Rectal smooth muscle tissue (tissue), 1 donor: ENCODE data around the gene GNAS-AS1.

Source experiments
- H3K27ac ChIP-seq: one replicate; pipeline ENCODE4 v1.7.0; 2013; ENCODE audit warnings: low read depth, low read length, inconsistent platforms
- H3K27me3 ChIP-seq: one replicate; pipeline ENCODE4 v1.7.0; 2013; ENCODE audit warnings: low read length; ENCODE audit not compliant: control insufficient read depth, insufficient read depth
- H3K36me3 ChIP-seq: one replicate; pipeline ENCODE4 v1.7.0; 2013; ENCODE audit warnings: low read length; ENCODE audit not compliant: control insufficient read depth, insufficient read depth
- H3K4me1 ChIP-seq: one replicate; pipeline ENCODE4 v1.7.0; 2013; ENCODE audit warnings: low read length; ENCODE audit not compliant: control insufficient read depth, insufficient read depth
- H3K4me3 ChIP-seq: one replicate; pipeline ENCODE4 v1.7.0; 2013; ENCODE audit warnings: low read length
- H3K9ac ChIP-seq: one replicate; pipeline ENCODE4 v1.7.0; 2013; ENCODE audit warnings: low read length

Gene GNAS-AS1

GRCh38 chr20:58851969-58852458 lies 1.3 kb upstream of the GNAS-AS1 start:
- Histone ChIP-seq H3K4me1 (no peaks in the 10 kb centered on the region), H3K9ac (no peak overlapping the region), H3K27me3 (peaks cover 15% of the 10 kb centered on the region), H3K36me3 (no peaks in the 10 kb centered on the region), H3K4me3 (peak overlapping the region; percentile 59), H3K27ac (no peak overlapping the region)

GRCh38 chr20:58851221-58851968 lies 693 bp upstream of the GNAS-AS1 start:
- peak overlapping the region; percentile 59 for H3K4me3 ChIP-seq
- H3K36me3 ChIP-seq = no peaks in the 10 kb centered on the region
- peaks cover 15% of the 10 kb centered on the region for H3K27me3 ChIP-seq
- no peak overlapping the region for H3K27ac ChIP-seq
- H3K9ac ChIP-seq = no peak overlapping the region
- no peaks in the 10 kb centered on the region for H3K4me1 ChIP-seq

GRCh38 chr20:58847463-58847862 lies 3.2 kb downstream of the GNAS-AS1 start:
- H3K27me3 ChIP-seq = peaks cover 5% of the 10 kb centered on the region

GRCh38 chr20:58845706-58846105 lies 5.0 kb downstream of the GNAS-AS1 start:
- Histone ChIP-seq H3K4me3 (no peak overlapping the region), H3K27ac (no peak overlapping the region), H3K9ac (no peak overlapping the region), H3K27me3 (no peaks in the 10 kb centered on the region), H3K36me3 (no peaks in the 10 kb centered on the region), H3K4me1 (no peaks in the 10 kb centered on the region)

More at GRCh38 chr20:58847463-58847862, 3.2 kb downstream of the GNAS-AS1 start:
- no peaks in the 10 kb centered on the region for H3K36me3 ChIP-seq
- no peak overlapping the region for H3K4me3 ChIP-seq
- H3K27ac ChIP-seq = no peak overlapping the region
- no peaks in the 10 kb centered on the region for H3K4me1 ChIP-seq
- H3K9ac ChIP-seq = no peak overlapping the region

GRCh38 chr20:58843128-58843556 lies 7.6 kb downstream of the GNAS-AS1 start:
- peaks cover 4% of the 10 kb centered on the region for H3K27me3 ChIP-seq
- no peak overlapping the region for H3K4me3 ChIP-seq
- H3K36me3 ChIP-seq = no peaks in the 10 kb centered on the region
- no peak overlapping the region for H3K9ac ChIP-seq
- H3K4me1 ChIP-seq = no peaks in the 10 kb centered on the region
- H3K27ac ChIP-seq = no peak overlapping the region

GRCh38 chr20:58842276-58842675 lies 8.4 kb downstream of the GNAS-AS1 start:
- Histone ChIP-seq H3K9ac (no peak overlapping the region), H3K4me1 (no peaks in the 10 kb centered on the region), H3K4me3 (no peak overlapping the region), H3K27me3 (peaks cover 4% of the 10 kb centered on the region), H3K27ac (no peak overlapping the region), H3K36me3 (no peaks in the 10 kb centered on the region)

- H3K9ac ChIP-seq = no peak overlapping the region
- H3K27ac ChIP-seq = no peak overlapping the region
- no peaks in the 10 kb centered on the region for H3K4me1 ChIP-seq
- H3K27me3 ChIP-seq = peaks cover 4% of the 10 kb centered on the region
- no peak overlapping the region for H3K4me3 ChIP-seq
- H3K36me3 ChIP-seq = no peaks in the 10 kb centered on the region
Observed at GRCh38 chr20:58841539-58842264, 9.0 kb downstream of the GNAS-AS1 start.

- Histone ChIP-seq H3K4me1 (no peaks in the 10 kb centered on the region), H3K27me3 (peaks cover 4% of the 10 kb centered on the region), H3K27ac (no peak overlapping the region), H3K9ac (no peak overlapping the region), H3K4me3 (no peak overlapping the region), H3K36me3 (no peaks in the 10 kb centered on the region)
Observed at GRCh38 chr20:58840816-58841538, 9.7 kb downstream of the GNAS-AS1 start.

- H3K9ac ChIP-seq = no peak overlapping the region
- H3K27ac ChIP-seq = no peak overlapping the region
- H3K4me1 ChIP-seq = no peaks in the 10 kb centered on the region
- no peak overlapping the region for H3K4me3 ChIP-seq
- peaks cover 4% of the 10 kb centered on the region for H3K27me3 ChIP-seq
- H3K36me3 ChIP-seq = no peaks in the 10 kb centered on the region
Observed at GRCh38 chr20:58839991-58840747, 10.5 kb downstream of the GNAS-AS1 start.

GRCh38 chr20:58839474-58839874 lies 11.2 kb downstream of the GNAS-AS1 start:
- H3K9ac ChIP-seq = no peak overlapping the region
- H3K27me3 ChIP-seq = peaks cover 4% of the 10 kb centered on the region
- no peaks in the 10 kb centered on the region for H3K36me3 ChIP-seq
- no peak overlapping the region for H3K27ac ChIP-seq
- no peak overlapping the region for H3K4me3 ChIP-seq
- H3K4me1 ChIP-seq = no peaks in the 10 kb centered on the region

GRCh38 chr20:58838174-58838573 lies 12.5 kb downstream of the GNAS-AS1 start:
- H3K27ac ChIP-seq = no peak overlapping the region
- H3K36me3 ChIP-seq = no peaks in the 10 kb centered on the region
- no peak overlapping the region for H3K9ac ChIP-seq
- H3K4me1 ChIP-seq = no peaks in the 10 kb centered on the region
- no peak overlapping the region for H3K4me3 ChIP-seq
- H3K27me3 ChIP-seq = peaks cover 4% of the 10 kb centered on the region

GRCh38 chr20:58837717-58838116 lies 13.0 kb downstream of the GNAS-AS1 start:
- Histone ChIP-seq H3K27ac (no peak overlapping the region), H3K9ac (no peak overlapping the region), H3K4me1 (no peaks in the 10 kb centered on the region), H3K4me3 (no peak overlapping the region), H3K36me3 (no peaks in the 10 kb centered on the region), H3K27me3 (peaks cover 4% of the 10 kb centered on the region)
